Measurements from ENCODE around the gene CHD6. TPM values are rescaled to one million over a fixed set of nuclear protein-coding genes. Genes with fewer than 3 reads are reported as not detected.

Gene CHD6
- total and polyA plus RNA-seq, 2 of the 13 experiments (the other 11 are each of a cell fraction or from before 2014, with no cell fraction given): 14.4 to 52.0 TPM

GRCh38 chr20:41594514-41595322, 23.5 kb downstream of the CHD6 start (continued):
- TF ChIP-seq FOXP4 (CRISPR knock-in tag; IDR thresholded peaks at IDR 0.05): peak; percentile 95
- TF ChIP-seq, protein P1, sequence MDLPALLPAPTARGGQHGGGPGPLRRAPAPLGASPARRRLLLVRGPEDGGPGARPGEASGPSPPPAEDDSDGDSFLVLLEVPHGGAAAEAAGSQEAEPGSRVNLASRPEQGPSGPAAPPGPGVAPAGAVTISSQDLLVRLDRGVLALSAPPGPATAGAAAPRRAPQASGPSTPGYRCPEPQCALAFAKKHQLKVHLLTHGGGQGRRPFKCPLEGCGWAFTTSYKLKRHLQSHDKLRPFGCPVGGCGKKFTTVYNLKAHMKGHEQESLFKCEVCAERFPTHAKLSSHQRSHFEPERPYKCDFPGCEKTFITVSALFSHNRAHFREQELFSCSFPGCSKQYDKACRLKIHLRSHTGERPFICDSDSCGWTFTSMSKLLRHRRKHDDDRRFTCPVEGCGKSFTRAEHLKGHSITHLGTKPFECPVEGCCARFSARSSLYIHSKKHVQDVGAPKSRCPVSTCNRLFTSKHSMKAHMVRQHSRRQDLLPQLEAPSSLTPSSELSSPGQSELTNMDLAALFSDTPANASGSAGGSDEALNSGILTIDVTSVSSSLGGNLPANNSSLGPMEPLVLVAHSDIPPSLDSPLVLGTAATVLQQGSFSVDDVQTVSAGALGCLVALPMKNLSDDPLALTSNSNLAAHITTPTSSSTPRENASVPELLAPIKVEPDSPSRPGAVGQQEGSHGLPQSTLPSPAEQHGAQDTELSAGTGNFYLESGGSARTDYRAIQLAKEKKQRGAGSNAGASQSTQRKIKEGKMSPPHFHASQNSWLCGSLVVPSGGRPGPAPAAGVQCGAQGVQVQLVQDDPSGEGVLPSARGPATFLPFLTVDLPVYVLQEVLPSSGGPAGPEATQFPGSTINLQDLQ (CRISPR knock-in tag; IDR thresholded peaks at IDR 0.05): no peak
- no peak for TF ChIP-seq JDP2 (CRISPR knock-in tag; IDR thresholded peaks at IDR 0.05; ENCODE audit: borderline replicate concordance)
- no peak for TF ChIP-seq MAFK (conservative IDR thresholded peaks at IDR 0.05 in 1 of 2, IDR thresholded peaks at IDR 0.05 in 1 of 2; ENCODE audit: low read length in 2 of 2)
- TF ChIP-seq NCOA1 (CRISPR knock-in tag; IDR thresholded peaks at IDR 0.05): no peak
- TF ChIP-seq ZNF101 (CRISPR knock-in tag; IDR thresholded peaks at IDR 0.05; ENCODE audit: borderline replicate concordance, low read depth): no peak
- TF ChIP-seq ZNF841 (CRISPR knock-in tag; IDR thresholded peaks at IDR 0.05; ENCODE audit: borderline replicate concordance): no peak
- no peak for TF ChIP-seq PRPF4 (IDR thresholded peaks at IDR 0.05; ENCODE audit: low read depth, low read length, poor library complexity, severe bottlenecking)
- peak; percentile 35; the same call in 1 of the 2 replicates for TF ChIP-seq ZNF124 (CRISPR knock-in tag; IDR thresholded peaks at IDR 0.05)
- no peak for TF ChIP-seq SP2 (CRISPR knock-in tag; IDR thresholded peaks at IDR 0.05)
- no peak for TF ChIP-seq U2AF2 (IDR thresholded peaks at IDR 0.05; ENCODE audit: low read depth, low read length)
- TF ChIP-seq ZNF501 (CRISPR knock-in tag; IDR thresholded peaks at IDR 0.05): peak; percentile 64; the same call in 1 of the 2 replicates
- TF ChIP-seq ZNF562 (CRISPR knock-in tag; IDR thresholded peaks at IDR 0.05; ENCODE audit: borderline replicate concordance): 0 out of 2 replicates have a peak, but pooled peaks have one; percentile 43
- TF ChIP-seq CEBPG (CRISPR knock-in tag; IDR thresholded peaks at IDR 0.05): 0 out of 2 replicates have a peak, but pooled peaks have one; percentile 15
- no peak for TF ChIP-seq HES4 (CRISPR knock-in tag; IDR thresholded peaks at IDR 0.05; ENCODE audit: borderline replicate concordance)
- TF ChIP-seq, protein P2, sequence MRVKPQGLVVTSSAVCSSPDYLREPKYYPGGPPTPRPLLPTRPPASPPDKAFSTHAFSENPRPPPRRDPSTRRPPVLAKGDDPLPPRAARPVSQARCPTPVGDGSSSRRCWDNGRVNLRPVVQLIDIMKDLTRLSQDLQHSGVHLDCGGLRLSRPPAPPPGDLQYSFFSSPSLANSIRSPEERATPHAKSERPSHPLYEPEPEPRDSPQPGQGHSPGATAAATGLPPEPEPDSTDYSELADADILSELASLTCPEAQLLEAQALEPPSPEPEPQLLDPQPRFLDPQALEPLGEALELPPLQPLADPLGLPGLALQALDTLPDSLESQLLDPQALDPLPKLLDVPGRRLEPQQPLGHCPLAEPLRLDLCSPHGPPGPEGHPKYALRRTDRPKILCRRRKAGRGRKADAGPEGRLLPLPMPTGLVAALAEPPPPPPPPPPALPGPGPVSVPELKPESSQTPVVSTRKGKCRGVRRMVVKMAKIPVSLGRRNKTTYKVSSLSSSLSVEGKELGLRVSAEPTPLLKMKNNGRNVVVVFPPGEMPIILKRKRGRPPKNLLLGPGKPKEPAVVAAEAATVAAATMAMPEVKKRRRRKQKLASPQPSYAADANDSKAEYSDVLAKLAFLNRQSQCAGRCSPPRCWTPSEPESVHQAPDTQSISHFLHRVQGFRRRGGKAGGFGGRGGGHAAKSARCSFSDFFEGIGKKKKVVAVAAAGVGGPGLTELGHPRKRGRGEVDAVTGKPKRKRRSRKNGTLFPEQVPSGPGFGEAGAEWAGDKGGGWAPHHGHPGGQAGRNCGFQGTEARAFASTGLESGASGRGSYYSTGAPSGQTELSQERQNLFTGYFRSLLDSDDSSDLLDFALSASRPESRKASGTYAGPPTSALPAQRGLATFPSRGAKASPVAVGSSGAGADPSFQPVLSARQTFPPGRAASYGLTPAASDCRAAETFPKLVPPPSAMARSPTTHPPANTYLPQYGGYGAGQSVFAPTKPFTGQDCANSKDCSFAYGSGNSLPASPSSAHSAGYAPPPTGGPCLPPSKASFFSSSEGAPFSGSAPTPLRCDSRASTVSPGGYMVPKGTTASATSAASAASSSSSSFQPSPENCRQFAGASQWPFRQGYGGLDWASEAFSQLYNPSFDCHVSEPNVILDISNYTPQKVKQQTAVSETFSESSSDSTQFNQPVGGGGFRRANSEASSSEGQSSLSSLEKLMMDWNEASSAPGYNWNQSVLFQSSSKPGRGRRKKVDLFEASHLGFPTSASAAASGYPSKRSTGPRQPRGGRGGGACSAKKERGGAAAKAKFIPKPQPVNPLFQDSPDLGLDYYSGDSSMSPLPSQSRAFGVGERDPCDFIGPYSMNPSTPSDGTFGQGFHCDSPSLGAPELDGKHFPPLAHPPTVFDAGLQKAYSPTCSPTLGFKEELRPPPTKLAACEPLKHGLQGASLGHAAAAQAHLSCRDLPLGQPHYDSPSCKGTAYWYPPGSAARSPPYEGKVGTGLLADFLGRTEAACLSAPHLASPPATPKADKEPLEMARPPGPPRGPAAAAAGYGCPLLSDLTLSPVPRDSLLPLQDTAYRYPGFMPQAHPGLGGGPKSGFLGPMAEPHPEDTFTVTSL (CRISPR knock-in tag; IDR thresholded peaks at IDR 0.05; ENCODE audit: borderline replicate concordance): peak; percentile 97; the same call in 1 of the 2 replicates
- no peak for TF ChIP-seq ZNF10 (CRISPR knock-in tag; IDR thresholded peaks at IDR 0.05; ENCODE audit: borderline replicate concordance, low read depth)

All from HepG2 (cell line).